GM19099 (cell line): ENCODE results near the gene THSD4.

Experiments used
- POLR2A ChIP-seq: IDR thresholded peaks from 3 replicates; pipeline ENCODE4 v1.6.1; 2011; ENCODE audit warnings: low read depth; ENCODE audit not compliant: insufficient read length; ENCODE audit errors: extremely low read depth

THSD4 gene

DNA sequence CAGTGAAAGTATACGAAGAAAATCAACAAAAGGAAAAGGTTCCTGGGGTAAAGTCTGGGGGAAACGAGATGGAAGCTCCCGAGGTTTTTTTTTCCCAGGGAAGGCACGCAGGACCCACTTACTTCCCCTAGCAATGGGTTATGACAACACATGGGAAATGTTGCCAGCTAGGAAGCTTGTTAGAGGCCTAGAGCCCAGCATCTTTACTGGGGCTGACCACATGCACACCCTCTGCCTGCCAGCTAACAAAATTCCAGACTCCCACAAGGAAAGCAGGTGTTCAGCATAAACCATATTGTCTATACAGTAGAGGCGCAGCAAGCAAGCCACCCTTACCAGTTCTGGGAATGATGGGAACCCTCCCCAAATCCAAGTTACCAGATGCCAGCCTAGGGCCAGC lies 436.3 kb downstream of the THSD4 start:
- no peak for TF ChIP-seq POLR2A

DNA sequence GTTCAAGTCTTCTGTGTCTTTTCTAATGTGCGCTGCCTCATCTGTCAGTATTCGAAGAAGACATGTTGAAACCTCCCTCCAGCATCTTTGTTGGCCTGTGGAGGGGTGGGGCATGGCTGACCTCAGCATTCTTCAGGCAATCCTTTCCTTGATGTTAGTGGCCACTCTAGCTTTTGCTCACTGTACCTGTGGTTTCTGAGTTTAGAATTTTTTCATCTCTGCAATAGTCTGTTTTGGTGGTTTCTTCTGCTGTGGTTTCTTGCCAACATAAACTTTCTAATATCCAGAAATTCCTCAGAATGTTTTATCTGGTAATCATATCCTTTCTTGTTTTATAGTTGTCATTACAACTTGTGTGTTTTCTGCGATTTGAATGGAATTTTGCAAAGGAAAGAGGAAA lies 443.8 kb downstream of the THSD4 start:
- TF ChIP-seq POLR2A = no peak

DNA sequence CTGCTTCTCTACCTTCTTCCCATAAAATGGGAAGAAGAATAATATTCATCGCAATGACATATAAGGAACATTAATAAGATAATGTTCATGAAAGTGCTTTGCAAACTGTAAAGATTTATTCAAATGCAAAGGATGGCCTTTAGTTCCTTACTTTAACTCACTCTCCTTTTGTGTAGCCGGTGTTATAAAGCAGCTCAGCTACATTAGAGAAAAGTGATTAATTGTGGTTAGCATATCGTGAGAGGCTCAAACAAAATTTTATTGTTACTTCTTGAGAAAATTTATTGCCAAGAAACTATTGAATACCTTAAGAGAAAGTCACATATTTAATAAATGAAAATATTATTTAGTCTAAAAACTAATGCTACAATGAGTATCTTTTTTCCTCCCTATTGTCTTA lies 444.3 kb downstream of the THSD4 start:
- TF ChIP-seq POLR2A = no peak

DNA sequence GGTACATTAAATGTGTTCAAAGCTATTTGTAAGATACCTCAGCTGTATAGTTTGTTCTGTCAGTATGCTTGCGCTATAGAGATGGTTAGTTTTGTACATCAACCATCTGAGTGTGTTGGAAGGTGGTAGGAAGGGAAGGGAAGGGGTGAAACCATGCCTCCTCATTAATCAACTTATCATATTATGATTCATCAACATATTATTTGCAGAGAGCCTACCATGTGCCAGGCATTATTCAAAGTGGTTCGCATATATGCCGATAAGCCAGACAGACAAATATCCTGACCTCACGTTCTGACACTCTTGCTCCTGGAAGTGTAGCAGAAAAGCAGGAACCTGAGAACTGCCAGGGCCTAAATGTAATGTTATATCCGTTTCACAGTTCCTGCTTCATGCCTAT lies 447.0 kb downstream of the THSD4 start:
- TF ChIP-seq POLR2A = no peak

DNA sequence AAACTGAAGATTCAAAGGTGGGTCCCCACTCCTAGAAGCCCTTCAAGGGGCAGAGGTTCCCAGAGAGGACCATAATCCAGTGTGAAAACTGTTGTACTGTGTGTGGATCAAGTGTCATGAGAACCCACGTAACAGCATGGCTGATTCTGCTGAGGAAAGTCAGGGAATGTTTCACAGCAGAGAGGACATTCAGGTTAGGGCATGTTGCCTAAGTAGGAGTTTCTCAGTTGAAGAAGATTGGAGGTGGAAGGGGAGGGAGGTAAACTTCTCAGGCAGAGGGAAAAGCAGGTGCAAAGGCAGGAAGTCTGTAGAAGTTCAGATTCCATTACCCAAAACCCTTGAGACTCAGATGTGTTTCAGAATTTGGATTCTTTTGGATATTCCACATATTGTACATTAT lies 448.9 kb downstream of the THSD4 start:
- no peak for TF ChIP-seq POLR2A

DNA sequence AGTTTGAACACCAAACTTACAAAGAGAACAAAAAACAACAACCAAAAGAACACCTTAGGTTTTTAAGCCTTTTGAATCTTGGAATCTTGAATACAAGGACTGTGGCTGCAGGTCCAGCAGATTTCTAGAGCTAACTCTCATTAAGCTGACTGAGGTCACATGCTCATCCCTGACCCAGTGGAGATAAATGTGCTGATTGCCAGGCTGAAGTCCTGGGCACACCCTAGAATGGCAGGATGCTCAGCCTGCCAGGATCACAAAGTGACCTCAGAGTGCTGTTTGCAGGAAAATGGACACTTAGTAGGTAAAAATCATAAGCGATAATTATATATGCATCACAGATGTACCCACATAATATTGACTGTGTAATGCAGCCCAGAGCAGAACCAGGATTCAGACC lies 449.7 kb downstream of the THSD4 start:
- TF ChIP-seq POLR2A = no peak

DNA sequence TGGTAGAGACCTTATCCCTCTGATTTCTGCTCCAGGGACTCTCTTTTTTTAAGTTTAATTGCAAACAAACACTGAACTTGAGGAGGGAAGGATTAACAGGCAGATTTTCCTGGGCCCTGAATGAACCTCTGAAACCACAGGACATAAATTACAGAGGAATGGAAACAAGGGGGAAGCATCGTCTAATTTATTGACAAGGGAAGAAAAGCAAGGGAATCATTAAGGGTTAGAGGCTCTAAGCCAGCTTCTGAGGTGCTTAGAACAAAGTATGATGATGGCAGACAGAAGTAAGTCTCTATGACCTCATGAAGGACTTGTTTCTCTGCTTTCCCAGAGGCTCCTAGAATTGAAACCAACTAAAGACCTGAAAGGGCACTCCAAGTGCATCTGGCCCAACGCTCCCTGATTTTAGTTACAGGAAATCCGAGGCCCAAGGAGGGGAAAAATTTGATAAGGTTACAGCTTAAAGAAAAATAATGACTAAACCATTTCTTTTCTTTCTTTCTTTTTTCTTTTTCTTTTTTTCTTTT lies 450.4 kb downstream of the THSD4 start:
- no peak for TF ChIP-seq POLR2A

DNA sequence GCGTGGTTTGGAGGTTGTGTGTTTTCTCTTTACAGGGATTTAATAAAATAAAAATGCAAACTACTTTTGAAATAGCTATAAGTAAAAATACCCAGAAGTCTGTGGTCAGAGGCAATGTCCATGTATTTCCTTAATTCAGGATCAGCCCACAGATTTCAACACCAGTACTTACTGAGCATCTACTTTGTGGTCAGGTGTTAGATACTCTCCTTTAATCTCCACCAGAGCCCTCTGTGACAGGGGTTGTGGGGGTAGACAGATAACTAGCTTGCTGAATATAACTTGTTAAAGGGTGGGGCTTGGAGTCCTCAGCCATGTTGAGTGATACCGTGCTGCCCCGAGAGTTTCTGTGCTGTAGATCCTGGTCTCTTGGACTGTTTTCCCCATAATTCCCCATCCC lies 451.0 kb downstream of the THSD4 start:
- TF ChIP-seq POLR2A = no peak

DNA sequence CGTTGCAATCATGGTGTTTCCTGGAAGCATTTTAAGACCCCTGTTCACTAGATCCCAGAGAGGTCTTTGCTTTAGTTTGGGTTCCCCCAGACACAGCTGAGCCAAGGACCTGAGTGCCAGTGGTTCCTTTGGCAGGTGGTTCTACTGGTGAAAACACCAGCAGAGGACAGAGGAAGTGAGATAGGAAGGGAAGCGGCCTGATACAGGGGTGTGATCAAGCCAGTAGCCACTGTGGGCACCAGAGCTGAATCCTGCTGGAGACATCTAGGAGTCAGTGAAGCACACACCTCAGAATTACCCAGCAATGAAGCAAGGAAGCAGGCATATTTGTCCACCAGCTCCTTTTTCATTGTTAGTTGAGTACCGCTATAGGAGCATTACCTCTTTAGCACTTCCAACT lies 451.9 kb downstream of the THSD4 start:
- no peak for TF ChIP-seq POLR2A

DNA sequence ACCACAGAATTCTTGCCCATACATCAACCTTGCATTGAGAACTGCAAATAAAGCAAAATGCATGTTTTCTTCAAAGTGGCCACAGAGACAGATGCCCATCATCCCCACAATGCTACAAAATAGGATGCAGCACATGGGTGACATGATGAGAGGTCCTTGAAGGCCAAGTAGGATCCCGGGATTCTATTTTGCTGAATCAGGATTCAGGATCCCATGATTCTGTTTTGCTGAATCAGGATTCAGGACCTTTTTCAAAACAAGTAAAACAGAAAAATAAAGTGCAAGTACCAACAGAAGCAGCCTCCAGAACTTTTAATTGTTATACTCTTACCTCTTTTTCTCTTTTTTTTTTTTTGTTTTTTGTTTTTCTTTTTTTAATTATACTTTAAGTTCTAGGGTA lies 453.0 kb downstream of the THSD4 start:
- no peak for TF ChIP-seq POLR2A

DNA sequence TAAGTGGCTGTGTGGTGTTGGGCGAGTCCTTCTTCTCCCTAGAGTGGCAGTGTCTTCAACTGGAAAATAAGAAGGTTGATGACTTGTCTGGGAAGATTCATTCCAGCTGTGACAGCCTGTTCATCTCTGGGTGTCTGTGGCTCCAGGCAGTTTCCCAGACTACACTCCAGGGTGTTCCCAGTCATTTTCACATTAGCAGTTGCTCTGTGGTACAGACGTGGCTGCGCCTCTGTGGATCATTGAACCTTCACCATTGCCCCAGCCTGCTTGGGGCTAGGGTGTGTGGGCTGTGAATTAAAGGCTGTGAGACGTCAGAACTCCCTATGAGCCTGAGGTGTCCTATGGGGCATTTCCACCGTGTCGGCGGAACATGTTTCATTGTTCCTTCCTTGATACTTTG lies 455.5 kb downstream of the THSD4 start:
- no peak for TF ChIP-seq POLR2A

DNA sequence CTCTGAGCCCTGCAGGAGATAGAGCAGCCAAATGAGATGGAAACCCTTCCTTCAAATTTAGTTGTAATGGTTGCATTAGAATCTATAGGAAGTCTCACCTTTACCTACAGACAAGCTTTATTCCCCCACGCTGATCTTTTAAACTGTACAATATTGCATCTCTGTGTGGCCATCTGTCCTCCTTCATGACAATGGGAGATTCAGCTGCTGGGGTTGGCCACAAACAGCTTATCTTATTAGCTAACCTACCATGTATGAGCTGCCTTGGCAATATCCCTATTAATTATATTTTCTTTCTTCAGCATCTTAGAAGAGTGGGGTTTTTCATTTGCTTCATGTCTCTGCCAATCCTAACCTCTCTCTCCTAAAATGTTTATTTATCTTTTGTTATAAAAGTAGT lies 456.4 kb downstream of the THSD4 start:
- TF ChIP-seq POLR2A = no peak

DNA sequence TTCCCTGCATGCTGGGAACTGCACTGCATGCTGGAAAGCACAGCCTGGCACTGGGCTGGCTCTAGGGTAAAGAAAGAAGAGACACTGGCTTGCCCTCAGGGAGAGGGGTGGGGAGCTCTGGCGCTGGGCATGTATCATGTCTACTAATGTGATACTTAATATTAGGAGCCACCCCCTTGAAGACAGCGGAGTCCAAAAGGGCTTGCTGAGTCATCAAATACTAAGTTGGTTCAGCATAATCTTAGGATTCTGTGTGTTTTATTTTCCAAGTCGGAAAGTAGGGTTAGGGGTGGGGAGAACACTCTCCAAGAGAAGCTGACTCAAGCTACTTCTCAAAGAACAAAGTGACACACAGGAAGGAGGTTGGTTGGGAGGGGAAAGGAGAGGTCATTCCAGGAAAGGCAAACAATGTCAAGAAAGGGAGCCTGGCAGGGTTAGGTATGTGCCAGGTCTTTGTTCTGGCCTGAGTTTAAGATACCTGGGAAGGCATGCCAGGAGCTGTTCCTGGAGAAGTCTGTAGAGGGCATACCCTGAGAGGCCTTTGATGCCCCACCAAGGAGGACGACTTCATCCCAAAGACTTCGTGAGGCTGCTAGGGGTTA lies 457.3 kb downstream of the THSD4 start:
- no peak for TF ChIP-seq POLR2A

DNA sequence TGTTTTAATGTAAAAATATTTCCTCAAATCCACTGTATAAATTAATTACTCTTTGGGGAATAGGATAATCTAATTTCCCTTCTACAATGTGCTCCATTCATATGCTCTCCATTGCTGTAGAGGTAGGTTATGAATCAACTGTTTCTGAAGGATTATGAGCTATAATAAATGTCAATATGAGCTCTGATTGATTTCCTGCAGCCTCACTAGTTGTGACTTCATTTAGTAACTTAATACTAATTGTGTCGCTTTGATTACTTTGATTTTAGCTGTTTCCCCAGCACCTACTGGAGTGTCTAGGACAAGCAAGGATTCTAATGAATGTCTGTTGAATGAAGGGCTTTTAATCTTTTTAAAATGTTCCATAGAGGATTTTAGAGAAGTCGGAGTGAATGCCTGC lies 458.3 kb downstream of the THSD4 start:
- TF ChIP-seq POLR2A = no peak

DNA sequence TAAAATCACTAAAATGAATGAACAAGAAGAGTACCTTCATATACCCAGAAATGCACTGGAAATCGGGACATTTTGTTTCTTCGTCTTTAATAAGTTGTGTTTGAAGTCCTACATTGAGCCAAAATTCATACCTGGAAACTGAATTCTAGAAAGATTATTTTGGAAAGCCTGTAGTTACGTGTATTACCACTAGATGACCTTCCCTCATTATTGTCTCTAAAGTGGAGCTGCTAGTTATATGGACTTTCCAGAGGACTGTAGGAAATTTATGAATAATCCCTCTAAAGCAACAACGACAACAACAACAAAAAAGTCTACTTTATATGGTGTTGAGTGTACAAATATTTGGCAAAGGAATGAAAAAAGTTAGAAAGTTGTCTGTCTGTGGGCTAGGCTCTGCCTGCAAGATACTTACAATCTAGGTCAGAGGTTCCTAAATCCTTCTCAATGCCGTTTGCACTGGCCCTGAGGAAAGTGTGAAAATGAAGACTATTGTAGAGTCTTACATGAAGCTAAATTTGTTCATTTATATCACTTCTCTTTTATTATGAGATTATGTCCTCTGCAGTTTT lies 460.3 kb downstream of the THSD4 start:
- TF ChIP-seq POLR2A = no peak

DNA sequence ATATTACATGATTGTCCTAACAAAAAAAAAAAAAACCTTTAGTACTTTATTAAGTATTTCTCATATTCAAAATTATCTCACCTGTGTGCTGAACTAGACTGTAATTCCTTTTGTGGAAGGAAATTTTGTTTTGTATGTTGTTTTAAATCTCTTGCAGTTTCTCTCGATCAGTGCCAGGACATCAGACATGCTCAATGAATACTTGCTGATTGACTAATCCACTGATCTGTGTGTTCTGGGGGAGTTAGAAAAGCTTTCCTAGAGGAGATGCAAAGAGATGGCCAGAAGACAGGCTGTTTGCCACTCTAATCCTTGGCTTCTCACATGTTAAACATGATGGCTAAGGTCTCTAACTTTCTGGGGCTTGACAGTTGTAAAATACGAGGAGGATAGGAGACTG lies 461.8 kb downstream of the THSD4 start:
- TF ChIP-seq POLR2A = no peak

DNA sequence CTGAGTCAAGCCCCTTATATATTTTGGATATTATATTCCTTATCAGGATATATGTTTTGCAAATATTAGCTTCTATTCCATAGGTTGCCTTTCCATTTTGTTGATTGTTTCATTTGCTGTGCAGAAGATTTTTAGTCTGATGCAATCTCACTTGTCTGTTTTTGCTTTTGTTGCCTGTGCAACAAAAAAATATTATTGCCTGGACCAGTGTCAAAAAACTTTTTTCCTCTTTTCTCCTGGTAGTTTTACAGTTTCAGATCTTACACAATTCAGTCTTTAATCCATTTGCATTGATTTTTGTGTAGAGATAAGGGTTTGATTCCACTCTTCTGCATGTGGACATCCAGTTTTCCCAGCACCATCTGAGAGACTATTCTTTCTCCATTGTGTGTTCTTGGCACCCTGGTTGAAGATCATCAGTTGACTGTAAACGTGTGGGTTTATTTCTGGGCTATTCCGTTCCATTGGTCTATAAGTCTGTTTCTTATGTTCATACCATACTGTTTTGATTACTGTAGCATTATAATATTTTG lies 466.2 kb downstream of the THSD4 start:
- TF ChIP-seq POLR2A = no peak

DNA sequence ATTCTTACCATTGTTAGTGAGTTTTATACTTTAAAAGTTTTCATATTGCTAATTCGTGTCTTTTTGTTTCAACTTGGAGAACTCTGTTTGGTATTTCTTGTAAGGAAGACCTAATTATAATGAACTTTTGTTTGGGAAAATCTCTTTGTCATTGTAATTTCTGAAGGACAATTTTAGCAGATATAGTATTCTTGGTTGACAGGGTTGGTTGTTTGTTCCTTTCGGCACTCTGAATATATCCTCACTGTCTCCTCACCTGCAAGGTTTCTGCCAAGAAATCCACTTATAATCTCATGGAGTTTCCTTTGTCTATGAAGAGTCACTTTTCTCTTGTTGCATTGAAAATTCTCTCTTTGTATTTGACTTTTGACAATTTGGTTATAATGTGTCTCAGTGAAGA lies 469.9 kb downstream of the THSD4 start:
- no peak for TF ChIP-seq POLR2A

DNA sequence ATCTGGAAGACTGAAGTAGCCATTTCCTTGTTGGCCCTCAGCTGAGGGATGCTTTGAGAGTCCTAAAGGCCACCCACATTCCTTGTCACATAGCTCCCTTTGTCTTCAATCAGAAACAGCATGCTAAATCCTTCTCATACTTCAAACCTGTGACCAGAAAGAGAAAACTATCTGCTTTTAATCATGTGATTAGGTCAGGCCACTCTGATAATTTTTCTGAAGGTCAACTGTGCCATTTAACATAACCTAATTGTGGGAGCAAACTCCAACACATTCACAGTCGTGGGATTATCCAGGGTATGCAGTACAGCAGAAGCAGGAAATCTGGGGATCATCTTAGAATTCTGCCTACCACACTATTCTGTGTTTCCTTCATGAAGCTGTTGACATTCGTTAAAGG lies 471.2 kb downstream of the THSD4 start:
- TF ChIP-seq POLR2A = no peak
